Fibroblast of lung (primary cell): Measurements from ENCODE around the gene POLR2L.

Experiments
- EZH2 ChIP-seq: IDR thresholded peaks from 2 replicates; pipeline ENCODE4 v1.5.1; 2012; ENCODE audit warnings: low read length, control low read depth, mild to moderate bottlenecking; ENCODE audit errors: missing control alignments
- TF ChIP-seq, protein P1 (sequence below), 2 donors: IDR thresholded peaks in 1 of 2; conservative IDR thresholded peaks in 1 of 2; 1 replicate in 1 of 2; 2 replicates in 1 of 2; pipeline ENCODE4 v1.5.1; 2011 to 2012; ENCODE audit warnings: low read length in 2 of 2, control low read depth in 1 of 2, inconsistent platforms in 1 of 2, low read depth in 1 of 2, mild to moderate bottlenecking in 1 of 2

DNA sequence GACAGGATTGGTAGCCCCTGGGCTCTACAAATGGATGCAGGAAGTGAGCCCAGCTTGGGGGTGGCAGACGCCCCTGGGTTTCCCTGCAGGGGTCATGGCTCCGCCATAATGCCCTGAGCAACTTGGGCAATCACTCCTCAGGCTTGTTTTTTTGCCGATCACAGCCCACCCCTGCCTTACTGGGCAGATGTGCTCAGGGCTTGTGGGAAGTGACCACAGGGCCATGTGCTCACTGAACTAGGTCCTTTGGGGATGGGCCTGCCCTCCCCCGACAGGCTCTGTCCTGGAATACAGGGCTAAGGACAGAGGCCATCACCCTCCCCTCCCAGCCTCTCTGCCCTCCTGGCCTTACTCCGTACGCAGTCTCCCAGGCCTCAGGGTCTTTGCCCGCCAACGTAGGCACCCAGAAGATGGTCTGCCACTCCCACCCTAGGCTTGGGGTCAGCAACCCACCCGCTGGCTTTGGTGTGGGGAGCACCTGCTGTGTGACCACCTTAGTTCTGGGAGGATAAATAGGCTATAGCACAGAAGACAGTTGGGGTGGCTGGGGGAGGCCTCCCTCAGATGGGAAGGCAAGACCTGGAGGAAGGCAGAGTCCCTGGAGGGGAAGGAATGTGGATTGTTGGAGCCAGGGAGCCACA, 28.8 kb downstream of the POLR2L start:
- TF ChIP-seq, protein P1, sequence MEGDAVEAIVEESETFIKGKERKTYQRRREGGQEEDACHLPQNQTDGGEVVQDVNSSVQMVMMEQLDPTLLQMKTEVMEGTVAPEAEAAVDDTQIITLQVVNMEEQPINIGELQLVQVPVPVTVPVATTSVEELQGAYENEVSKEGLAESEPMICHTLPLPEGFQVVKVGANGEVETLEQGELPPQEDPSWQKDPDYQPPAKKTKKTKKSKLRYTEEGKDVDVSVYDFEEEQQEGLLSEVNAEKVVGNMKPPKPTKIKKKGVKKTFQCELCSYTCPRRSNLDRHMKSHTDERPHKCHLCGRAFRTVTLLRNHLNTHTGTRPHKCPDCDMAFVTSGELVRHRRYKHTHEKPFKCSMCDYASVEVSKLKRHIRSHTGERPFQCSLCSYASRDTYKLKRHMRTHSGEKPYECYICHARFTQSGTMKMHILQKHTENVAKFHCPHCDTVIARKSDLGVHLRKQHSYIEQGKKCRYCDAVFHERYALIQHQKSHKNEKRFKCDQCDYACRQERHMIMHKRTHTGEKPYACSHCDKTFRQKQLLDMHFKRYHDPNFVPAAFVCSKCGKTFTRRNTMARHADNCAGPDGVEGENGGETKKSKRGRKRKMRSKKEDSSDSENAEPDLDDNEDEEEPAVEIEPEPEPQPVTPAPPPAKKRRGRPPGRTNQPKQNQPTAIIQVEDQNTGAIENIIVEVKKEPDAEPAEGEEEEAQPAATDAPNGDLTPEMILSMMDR (conservative IDR thresholded peaks at IDR 0.05 in 1 of 2, IDR thresholded peaks at IDR 0.05 in 1 of 2; ENCODE audit: low read depth in 1 of 2, low read length in 2 of 2) = no peak
- no peak for TF ChIP-seq EZH2
